ENCODE data around the gene IMP4.

DNA sequence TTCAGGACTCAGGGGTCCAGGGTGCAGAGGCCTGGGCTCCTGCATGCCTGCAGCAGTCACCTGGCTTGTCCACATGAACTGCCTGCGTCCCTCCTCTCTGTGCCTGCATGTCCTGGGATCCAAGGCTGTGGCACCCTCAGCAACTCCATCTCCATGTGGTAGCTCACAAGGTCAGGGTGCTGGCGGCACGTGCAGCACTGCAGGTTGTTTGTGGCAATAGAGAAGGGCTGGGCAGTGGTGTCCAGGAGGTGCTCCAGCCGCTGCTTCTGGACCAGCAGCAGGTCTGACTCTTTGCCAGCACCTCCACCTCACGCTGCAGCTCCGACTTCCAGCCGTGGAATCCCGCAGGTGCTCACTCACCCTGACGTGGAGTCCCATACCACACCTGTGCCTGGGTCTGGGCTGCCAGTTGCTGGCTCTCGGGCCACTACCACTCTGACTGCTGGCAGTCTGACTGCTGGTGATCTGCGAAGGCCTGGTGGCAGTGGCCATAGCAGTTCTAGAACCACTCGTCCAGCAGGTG lies 28.8 kb upstream of the IMP4 start:
- TF ChIP-seq SMC3 (IDR thresholded peaks at IDR 0.05; ENCODE audit: low read depth, low read length) (no peak), POLR2A (IDR thresholded peaks at IDR 0.05; ENCODE audit: low read depth, low read length) (no peak), RAD21 (IDR thresholded peaks at IDR 0.05; ENCODE audit: low read length) (no peak), CHD1 (IDR thresholded peaks at IDR 0.05; ENCODE audit: low read depth, low read length) (no peak), MXI1 (IDR thresholded peaks at IDR 0.05; ENCODE audit: borderline replicate concordance, low read depth, low read length) (no peak), MAZ (IDR thresholded peaks at IDR 0.05; ENCODE audit: borderline replicate concordance, low read depth, low read length) (no peak), CEBPB (IDR thresholded peaks at IDR 0.05; ENCODE audit: low read depth, low read length) (no peak), MAFK (IDR thresholded peaks at IDR 0.05; ENCODE audit: low read depth, low read length) (no peak), BHLHE40 (IDR thresholded peaks at IDR 0.05; ENCODE audit: low read depth, low read length) (no peak), RCOR1 (IDR thresholded peaks at IDR 0.05; ENCODE audit: insufficient replicate concordance, low read length) (no peak)
- TF ChIP-seq, protein P1, sequence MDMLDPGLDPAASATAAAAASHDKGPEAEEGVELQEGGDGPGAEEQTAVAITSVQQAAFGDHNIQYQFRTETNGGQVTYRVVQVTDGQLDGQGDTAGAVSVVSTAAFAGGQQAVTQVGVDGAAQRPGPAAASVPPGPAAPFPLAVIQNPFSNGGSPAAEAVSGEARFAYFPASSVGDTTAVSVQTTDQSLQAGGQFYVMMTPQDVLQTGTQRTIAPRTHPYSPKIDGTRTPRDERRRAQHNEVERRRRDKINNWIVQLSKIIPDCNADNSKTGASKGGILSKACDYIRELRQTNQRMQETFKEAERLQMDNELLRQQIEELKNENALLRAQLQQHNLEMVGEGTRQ (IDR thresholded peaks at IDR 0.05; ENCODE audit: low read depth, low read length), result no peak
- TF ChIP-seq, protein P2, sequence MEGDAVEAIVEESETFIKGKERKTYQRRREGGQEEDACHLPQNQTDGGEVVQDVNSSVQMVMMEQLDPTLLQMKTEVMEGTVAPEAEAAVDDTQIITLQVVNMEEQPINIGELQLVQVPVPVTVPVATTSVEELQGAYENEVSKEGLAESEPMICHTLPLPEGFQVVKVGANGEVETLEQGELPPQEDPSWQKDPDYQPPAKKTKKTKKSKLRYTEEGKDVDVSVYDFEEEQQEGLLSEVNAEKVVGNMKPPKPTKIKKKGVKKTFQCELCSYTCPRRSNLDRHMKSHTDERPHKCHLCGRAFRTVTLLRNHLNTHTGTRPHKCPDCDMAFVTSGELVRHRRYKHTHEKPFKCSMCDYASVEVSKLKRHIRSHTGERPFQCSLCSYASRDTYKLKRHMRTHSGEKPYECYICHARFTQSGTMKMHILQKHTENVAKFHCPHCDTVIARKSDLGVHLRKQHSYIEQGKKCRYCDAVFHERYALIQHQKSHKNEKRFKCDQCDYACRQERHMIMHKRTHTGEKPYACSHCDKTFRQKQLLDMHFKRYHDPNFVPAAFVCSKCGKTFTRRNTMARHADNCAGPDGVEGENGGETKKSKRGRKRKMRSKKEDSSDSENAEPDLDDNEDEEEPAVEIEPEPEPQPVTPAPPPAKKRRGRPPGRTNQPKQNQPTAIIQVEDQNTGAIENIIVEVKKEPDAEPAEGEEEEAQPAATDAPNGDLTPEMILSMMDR (conservative IDR thresholded peaks at IDR 0.05; ENCODE audit: low read depth, low read length), result no peak
